Measurements from ENCODE around the gene RAP2C.

The RAP2C gene

GRCh38 chrX:132219343-132219768 is at the start of gene RAP2C:
TSS of gene RAP2C (minus strand) at chrX:132219447. CDS start at chrX:132217268, 2,179 bp downstream.
- peak in 2 of 3 experiments; percentile 17 to 27 for DNase-seq (ENCODE audit: low read depth in 3 of 3)

GRCh38 chrX:132267392-132267791 is 48.1 kb upstream of the RAP2C start:
- DNase-seq (ENCODE audit: low read depth in 3 of 3): no peak

DNA sequence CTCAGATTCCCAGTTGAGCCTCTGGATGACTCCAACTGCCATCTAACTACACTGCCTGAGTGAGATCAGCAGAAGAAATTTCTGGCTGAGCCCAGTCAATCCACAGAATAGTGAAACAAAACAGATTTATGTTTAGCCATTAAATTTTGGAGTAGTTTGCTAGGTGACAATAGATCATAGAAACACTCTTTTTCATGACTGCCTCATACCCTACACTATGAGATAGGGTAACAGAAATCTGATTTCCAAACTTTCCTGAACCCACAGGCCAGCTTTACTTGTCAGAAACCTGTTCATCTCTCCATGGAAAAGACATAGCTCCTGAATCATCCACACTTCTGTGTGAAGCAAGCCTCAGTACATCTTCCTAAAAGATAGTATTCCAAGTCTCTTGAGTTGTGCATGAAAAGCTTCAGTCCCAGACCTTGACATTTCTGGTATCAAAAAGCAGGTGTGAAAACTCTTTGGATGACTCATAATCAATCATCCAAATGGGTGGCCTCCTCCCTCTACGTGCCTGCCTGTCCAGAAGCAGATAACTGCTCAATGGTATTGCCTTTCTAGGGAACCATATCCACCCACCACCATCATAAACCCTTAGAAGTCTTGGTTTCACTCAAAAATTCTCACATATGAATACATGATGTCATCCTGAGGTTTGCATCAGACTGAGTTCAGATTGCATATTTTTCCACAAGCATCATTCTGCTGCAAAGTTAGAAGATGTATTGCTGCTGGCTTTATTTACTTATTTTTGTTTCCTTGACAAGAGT is 47.5 kb upstream of the RAP2C start:
- DNase-seq (ENCODE audit: low read depth in 3 of 3): no peak

DNA sequence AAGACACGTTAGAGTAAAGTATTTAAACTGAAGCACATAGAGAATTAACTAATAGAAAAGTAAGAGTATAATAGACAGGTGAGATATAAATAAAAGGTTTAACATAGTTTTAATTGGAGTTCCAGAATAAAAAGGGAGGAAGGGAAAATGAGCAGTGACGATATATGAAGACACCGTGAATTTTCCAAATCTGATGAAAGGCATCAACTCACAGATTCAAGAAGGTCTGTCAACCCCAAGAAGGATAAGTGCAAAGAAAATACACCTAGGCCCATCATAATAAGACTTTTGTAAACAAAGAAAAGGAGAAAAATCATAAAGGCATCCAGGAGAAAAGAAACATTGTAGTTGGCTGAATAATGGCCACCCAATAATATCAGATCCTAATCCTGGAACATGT is 43.9 kb upstream of the RAP2C start:
- DNase-seq (ENCODE audit: low read depth in 3 of 3): no peak

GRCh38 chrX:132258509-132258908 is 39.3 kb upstream of the RAP2C start:
- DNase-seq (ENCODE audit: low read depth in 3 of 3): no peak

DNA sequence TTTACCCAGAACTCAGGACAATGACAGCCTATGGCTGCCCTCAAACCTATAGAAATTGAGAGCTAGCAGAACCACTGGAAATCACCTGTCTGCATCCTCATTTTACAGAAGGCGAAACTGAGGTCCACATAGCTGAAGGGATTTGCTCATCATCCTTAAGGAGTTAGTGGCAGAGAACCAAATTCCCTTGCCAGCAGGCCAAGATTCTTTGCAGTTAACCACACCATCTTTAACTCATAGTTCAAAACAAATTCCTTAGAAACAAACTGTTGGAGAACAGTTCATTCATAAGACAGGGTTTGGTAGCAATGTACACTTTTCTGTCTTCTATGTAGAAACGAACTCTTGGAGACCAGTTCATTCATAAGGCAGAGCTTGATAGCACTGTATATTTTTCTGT is 37.9 kb upstream of the RAP2C start:
- DNase-seq (ENCODE audit: low read depth in 3 of 3): no peak

DNA sequence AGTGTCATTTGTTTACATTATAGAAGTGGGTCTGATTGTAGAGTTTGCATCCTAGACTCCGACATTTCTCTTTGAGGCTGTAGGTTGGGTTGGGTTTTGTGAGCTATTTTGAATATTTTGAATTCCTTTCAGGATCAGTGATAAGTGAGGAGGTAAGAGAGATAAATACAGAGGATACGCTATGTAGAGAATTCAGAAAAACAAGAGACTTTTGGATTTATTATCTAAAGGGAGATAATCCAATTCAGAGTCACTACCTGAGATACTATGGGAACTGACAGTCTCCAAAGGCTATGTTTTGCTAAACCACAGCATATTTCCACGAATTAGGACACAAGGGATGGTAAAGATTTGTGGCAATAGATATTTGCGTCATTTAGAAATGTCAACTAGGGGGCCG is 16.9 kb upstream of the RAP2C start:
- no peak for DNase-seq (ENCODE audit: low read depth in 3 of 3)

DNA sequence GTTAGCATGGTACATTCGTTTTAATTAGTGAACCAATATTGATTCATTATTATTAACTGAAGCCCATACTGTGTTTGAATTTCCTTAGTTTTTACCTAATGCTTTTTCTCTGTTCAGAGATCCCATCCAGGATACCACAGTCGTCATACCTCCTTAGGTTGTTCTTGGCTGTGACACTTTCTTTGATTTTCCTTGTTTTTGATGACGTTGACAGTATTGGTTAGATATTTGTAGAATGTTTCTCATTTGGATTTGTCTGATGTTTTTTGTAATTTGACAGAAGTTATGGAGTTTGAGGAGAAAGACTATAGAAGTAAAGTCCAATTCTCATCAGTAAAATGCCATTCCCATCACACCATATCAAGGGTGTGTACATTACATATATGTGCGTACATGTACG is 16.2 kb upstream of the RAP2C start:
- no peak for DNase-seq (ENCODE audit: low read depth in 3 of 3)

GRCh38 chrX:132231587-132231986 is 12.3 kb upstream of the RAP2C start:
- no peak for DNase-seq (ENCODE audit: low read depth in 3 of 3)

GRCh38 chrX:132227383-132228112 is 8.3 kb upstream of the RAP2C start:
- no peak for DNase-seq (ENCODE audit: low read depth in 3 of 3)

GRCh38 chrX:132226169-132226568 is 6.9 kb upstream of the RAP2C start:
- DNase-seq (ENCODE audit: low read depth in 3 of 3): no peak

GRCh38 chrX:132218100-132218812 is 991 bp downstream of the RAP2C start:
- peak; percentile 47 to 67 (median 59) for DNase-seq (ENCODE audit: low read depth in 3 of 3)

- peak; percentile 38 to 68 (median 65) for DNase-seq (ENCODE audit: low read depth in 3 of 3)
These were observed 1.8 kb downstream of the RAP2C start for GRCh38 chrX:132217203-132218073.

DNA sequence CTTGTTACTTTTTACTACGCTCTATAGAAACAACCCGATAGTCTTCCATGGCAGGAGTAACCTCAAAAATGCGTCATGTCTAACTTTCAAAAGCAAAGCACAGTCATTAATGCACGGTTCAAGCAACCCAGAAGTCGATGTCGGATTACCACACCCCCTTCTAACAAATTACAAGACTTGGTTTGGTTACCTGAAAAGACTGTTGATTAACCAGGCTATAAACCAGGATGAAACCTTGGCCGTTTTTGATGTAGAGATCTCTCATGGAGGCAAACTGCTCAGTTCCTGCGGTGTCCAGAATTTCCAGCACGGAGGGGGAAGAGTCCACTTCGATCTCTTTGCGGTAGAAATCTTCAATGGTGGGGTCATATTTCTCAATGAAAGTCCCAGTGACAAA is 2.4 kb downstream of the RAP2C start:
- peak in 1 of 3 experiments; percentile 1 for DNase-seq (ENCODE audit: low read depth in 3 of 3)

DNA sequence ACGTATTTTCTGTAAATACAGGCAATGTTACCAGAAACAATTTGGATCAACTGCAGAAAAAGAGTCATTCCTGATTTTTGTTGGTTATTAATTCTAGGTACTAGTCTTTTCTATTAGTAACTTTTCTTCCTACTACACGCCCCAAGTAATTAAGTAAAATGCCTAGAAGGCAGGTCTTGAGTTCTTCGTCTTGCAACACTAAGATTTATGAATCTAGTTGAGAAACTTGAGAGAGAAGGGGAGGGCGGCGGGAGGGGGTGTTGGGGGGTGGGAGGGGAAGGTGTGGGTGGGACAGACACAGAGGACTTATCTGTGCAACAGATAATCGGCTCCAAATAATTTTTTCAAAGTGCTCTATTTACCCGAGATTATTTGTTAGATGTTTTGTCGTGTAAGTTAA is 3.0 kb downstream of the RAP2C start:
- DNase-seq (ENCODE audit: low read depth in 3 of 3): no peak

- no peak for DNase-seq (ENCODE audit: low read depth in 3 of 3)
These were observed 4.7 kb downstream of the RAP2C start for GRCh38 chrX:132214518-132214917.

DNA sequence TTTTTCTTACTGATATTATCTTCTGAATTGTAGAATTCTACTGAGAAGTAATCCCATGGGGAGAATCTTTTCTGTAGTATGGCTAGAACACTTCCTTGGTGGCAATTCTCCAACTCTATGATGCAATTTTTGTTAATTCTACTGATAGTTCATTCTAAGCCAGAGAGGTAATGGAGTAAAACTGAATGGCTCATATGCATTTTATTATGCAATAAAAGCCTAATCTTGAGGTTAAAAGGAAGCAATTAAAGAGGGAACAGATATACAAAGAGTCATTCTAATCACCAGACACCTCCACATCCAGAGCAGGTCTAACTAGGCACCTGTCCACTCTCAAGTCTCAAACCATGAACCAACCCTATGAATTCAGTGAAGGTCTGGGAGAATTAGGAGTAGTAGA is 9.7 kb downstream of the RAP2C start:
- no peak for DNase-seq (ENCODE audit: low read depth in 3 of 3)

DNA sequence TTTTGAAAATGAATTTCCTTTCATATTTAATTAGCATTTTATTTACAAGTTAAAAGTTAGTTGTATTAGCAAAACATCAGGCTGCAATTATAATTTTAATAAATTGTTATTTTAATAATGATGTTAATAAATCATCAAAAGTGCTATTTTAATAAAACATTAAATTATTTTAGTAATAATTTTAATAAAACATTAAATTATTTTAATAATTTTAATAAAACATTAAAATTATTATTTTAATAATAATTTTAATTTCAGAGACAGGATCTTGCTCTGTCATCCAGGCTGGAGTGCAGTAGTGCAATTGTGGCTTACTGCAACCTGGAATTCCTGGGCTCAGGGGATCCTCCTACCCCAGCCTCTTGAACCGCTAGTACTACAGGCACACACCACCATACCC is 10.8 kb downstream of the RAP2C start:
- DNase-seq (ENCODE audit: low read depth in 3 of 3): no peak

GRCh38 chrX:132207996-132208395 is 11.3 kb downstream of the RAP2C start:
- no peak for DNase-seq (ENCODE audit: low read depth in 3 of 3)

DNA sequence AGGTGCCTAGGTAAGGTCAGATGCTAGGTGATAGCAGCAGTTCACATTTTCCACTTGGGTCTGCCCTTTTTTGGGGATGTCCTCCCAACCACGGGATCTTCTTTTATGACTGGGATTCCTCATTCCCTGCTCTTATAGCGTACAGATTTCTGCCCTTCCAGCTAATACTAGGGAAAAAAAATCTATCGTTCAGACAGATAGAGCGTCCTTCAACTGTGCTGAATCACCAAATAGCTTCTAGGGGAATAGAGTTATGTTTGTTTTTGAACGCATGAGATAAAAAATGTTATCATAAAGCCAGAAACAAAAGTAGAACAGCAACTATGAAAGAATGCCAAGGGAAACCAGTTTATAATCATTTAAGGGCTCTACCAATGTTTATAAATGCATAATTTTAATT is 13.0 kb downstream of the RAP2C start:
- no peak for DNase-seq (ENCODE audit: low read depth in 3 of 3)

DNA sequence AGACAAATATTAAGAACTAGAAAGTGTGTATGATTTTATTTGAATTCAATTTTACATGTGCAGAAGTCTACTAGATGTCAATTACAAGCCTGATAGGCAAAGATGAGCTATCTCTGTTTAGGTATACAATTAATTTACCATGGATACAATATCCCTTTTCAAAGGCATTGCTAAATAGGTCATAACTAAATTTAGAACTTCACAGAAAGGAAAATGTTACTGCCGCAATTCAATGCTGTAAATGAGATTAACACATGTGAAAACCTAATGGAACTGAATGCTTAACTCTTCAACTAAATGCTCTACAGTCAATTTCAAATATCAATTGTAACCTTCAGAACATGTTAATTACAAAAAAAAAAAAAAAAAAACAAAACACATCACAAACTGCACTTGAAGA is 14.6 kb downstream of the RAP2C start:
- no peak for DNase-seq (ENCODE audit: low read depth in 3 of 3)

GRCh38 chrX:132200976-132201375 is 18.3 kb downstream of the RAP2C start:
- no peak for DNase-seq (ENCODE audit: low read depth in 3 of 3)

Measured in stimulated activated CD4-positive, alpha-beta T cell treated with anti-CD3 and anti-CD28 coated beads, TNF-alpha, amount 100 ng/mL, for 4 hours (primary cell).